ENCODE data around the gene HTR4. TPM values are rescaled to one million over a fixed set of nuclear protein-coding genes. Genes with fewer than 3 reads are reported as not detected.

Gene HTR4
- polyA plus RNA-seq, 2 of the 4 experiments (the other 2 are of a cell fraction): not detected

DNA sequence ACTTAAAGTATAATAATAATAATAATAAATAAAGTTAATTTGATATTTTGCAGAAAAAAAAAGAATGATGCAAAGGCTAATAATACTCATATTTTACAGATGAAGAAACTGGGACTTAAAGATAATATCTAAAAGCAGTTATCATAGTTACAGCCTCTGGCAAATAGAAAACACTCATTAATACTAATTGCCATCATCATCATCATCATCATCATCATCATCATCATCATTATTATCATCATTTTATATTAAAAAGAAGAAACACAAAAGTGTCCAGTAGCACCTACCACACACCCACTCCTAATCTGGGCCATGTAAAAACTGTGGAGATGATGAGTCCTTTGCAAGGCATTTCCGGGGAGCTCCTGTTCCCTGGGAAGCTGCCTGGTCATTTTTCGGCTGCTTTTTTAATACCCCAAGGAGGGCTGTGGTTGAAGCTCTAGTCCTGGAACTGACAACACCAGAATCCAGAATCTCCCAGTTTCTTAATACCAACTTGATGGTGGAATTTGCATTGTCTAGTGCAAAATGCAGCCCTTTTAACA lies 70.8 kb downstream of the HTR4 start:
- POLR2A ChIA-PET: no interaction called here
- WGBS (ENCODE audit: missing lambda C conversion rate): 0% methylated on average over 2 of the region's 2 CpGs
- CTCF ChIA-PET: interaction anchor here (1.4 kb wide), 1 partner anchor 147 kb away, joined by 4 read pairs; no protein-coding TSS in a partner anchor
- Histone ChIP-seq H3K27ac (no peak overlapping the region), H3K9me3 (no peaks in the 10 kb centered on the region), H3K4me1 (no peaks in the 10 kb centered on the region), H3K4me3 (no peak overlapping the region), H3K4me2 (no peak overlapping the region)
- FAIRE-seq: no peak
- TF ChIP-seq NPAS2 (CRISPR knock-in tag; IDR thresholded peaks at IDR 0.05; ENCODE audit: borderline replicate concordance) (no peak), RNF2 (IDR thresholded peaks at IDR 0.05; ENCODE audit: borderline replicate concordance, low read depth) (no peak), RCOR1 (IDR thresholded peaks at IDR 0.05; ENCODE audit: low read depth, low read length) (no peak), RAD21 (conservative IDR thresholded peaks at IDR 0.05 in 1 of 2, IDR thresholded peaks at IDR 0.05 in 1 of 2) (no peak), HOXA7 (CRISPR knock-in tag; IDR thresholded peaks at IDR 0.05) (no peak)
- TF ChIP-seq, protein P1, sequence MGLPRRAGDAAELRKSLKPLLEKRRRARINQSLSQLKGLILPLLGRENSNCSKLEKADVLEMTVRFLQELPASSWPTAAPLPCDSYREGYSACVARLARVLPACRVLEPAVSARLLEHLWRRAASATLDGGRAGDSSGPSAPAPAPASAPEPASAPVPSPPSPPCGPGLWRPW (IDR thresholded peaks at IDR 0.05): no peak
- DNase-seq (ENCODE audit: low read depth in 1 of 2, low spot score in 1 of 2): no peak
- no peak for ATAC-seq

DNA sequence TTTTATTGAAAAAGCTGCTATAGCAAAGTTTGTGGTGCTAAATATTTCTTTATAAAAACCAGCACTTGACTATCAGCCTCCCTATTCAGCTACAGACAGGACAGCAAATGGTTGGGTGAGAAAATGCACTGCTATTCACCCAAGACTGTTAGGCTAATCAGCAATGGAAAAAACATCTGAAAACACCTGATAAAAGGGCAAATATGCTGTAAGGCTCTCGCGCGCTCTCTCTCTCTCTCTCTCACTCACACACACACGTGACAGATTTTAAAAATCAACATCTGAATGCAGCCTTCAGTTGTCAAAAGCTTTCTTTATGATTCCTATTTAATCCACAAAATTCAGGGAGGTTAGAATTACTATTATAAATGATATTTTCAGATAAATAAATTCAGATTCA lies 80.2 kb downstream of the HTR4 start:
- H3K27ac ChIP-seq: no peak overlapping the region
- DNase-seq (ENCODE audit: low read depth in 1 of 2, low spot score in 1 of 2): no peak
- POLR2A ChIA-PET: no interaction called here
- ATAC-seq: no peak
- H3K4me1 ChIP-seq: no peaks in the 10 kb centered on the region
- no peaks in the 10 kb centered on the region for H3K9me3 ChIP-seq
- CTCF ChIA-PET: interaction anchor here (0.8 kb wide), 1 partner anchor 9 kb away, joined by 3 read pairs; no protein-coding TSS in a partner anchor
- no peak for FAIRE-seq
- TF ChIP-seq SREBF2 (IDR thresholded peaks at IDR 0.05): no peak
- 69% methylated on average over 4 of the region's 4 CpGs for WGBS (ENCODE audit: missing lambda C conversion rate)
- H3K4me2 ChIP-seq: no peak overlapping the region
- no peak overlapping the region for H3K4me3 ChIP-seq

DNA sequence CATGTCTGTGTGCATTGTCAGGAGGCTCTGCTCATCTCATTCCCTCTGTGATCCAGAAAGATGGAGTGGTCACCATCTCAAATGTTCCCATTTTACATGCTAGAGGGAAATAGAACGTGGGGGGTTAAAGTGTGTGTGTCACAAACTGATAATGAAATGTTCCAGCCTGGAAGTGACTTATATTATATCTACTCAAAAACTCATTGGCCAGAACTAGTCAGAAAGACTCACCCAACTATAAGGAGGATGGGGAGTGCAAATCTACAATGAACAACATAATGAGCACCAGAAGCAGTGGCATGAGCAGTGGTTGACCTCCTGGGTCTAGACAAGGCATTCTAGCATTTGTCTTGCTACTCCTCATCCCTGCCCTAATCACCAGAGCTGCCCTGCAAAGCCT lies 81.0 kb downstream of the HTR4 start:
- ATAC-seq (no peak), FAIRE-seq (no peak), DNase-seq (ENCODE audit: low read depth in 1 of 2, low spot score in 1 of 2) (no peak)
- CTCF ChIA-PET: no interaction called here
- POLR2A ChIA-PET: no interaction called here
- WGBS (ENCODE audit: missing lambda C conversion rate): 5% methylated on average over 1 of the region's 1 CpG
- Histone ChIP-seq H3K27ac (no peak overlapping the region), H3K4me1 (no peaks in the 10 kb centered on the region), H3K4me2 (no peak overlapping the region), H3K9me3 (no peaks in the 10 kb centered on the region), H3K4me3 (no peak overlapping the region)
- TF ChIP-seq RFX5 (IDR thresholded peaks at IDR 0.05) (no peak), HDAC2 (IDR thresholded peaks at IDR 0.05) (no peak), NFE2L2 (conservative IDR thresholded peaks at IDR 0.05; ENCODE audit: low read length) (no peak), JUN (IDR thresholded peaks at IDR 0.05) (no peak), RARB (CRISPR knock-in tag; IDR thresholded peaks at IDR 0.05) (no peak), FOSL2 (IDR thresholded peaks at IDR 0.05) (no peak), FOSL2 (CRISPR knock-in tag; IDR thresholded peaks at IDR 0.05) (no peak), PHF8 (IDR thresholded peaks at IDR 0.05; ENCODE audit: borderline replicate concordance, low read depth) (no peak), EP300 (IDR thresholded peaks at IDR 0.05) (no peak), NPAS2 (CRISPR knock-in tag; IDR thresholded peaks at IDR 0.05; ENCODE audit: borderline replicate concordance) (no peak), ZSCAN20 (CRISPR knock-in tag; IDR thresholded peaks at IDR 0.05) (no peak)
- TF ChIP-seq, protein P2, sequence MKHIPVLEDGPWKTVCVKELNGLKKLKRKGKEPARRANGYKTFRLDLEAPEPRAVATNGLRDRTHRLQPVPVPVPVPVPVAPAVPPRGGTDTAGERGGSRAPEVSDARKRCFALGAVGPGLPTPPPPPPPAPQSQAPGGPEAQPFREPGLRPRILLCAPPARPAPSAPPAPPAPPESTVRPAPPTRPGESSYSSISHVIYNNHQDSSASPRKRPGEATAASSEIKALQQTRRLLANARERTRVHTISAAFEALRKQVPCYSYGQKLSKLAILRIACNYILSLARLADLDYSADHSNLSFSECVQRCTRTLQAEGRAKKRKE (CRISPR knock-in tag; IDR thresholded peaks at IDR 0.05; ENCODE audit: low read depth): no peak
- TF ChIP-seq, protein P3, sequence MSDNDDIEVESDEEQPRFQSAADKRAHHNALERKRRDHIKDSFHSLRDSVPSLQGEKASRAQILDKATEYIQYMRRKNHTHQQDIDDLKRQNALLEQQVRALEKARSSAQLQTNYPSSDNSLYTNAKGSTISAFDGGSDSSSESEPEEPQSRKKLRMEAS (IDR thresholded peaks at IDR 0.05): no peak
- TF ChIP-seq, protein P4, sequence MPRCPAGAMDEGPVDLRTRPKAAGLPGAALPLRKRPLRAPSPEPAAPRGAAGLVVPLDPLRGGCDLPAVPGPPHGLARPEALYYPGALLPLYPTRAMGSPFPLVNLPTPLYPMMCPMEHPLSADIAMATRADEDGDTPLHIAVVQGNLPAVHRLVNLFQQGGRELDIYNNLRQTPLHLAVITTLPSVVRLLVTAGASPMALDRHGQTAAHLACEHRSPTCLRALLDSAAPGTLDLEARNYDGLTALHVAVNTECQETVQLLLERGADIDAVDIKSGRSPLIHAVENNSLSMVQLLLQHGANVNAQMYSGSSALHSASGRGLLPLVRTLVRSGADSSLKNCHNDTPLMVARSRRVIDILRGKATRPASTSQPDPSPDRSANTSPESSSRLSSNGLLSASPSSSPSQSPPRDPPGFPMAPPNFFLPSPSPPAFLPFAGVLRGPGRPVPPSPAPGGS (IDR thresholded peaks at IDR 0.05): no peak
- TF ChIP-seq, protein P5, sequence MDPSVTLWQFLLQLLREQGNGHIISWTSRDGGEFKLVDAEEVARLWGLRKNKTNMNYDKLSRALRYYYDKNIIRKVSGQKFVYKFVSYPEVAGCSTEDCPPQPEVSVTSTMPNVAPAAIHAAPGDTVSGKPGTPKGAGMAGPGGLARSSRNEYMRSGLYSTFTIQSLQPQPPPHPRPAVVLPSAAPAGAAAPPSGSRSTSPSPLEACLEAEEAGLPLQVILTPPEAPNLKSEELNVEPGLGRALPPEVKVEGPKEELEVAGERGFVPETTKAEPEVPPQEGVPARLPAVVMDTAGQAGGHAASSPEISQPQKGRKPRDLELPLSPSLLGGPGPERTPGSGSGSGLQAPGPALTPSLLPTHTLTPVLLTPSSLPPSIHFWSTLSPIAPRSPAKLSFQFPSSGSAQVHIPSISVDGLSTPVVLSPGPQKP (IDR thresholded peaks at IDR 0.05; ENCODE audit: low read depth, low read length): no peak
- TF ChIP-seq, protein P6, sequence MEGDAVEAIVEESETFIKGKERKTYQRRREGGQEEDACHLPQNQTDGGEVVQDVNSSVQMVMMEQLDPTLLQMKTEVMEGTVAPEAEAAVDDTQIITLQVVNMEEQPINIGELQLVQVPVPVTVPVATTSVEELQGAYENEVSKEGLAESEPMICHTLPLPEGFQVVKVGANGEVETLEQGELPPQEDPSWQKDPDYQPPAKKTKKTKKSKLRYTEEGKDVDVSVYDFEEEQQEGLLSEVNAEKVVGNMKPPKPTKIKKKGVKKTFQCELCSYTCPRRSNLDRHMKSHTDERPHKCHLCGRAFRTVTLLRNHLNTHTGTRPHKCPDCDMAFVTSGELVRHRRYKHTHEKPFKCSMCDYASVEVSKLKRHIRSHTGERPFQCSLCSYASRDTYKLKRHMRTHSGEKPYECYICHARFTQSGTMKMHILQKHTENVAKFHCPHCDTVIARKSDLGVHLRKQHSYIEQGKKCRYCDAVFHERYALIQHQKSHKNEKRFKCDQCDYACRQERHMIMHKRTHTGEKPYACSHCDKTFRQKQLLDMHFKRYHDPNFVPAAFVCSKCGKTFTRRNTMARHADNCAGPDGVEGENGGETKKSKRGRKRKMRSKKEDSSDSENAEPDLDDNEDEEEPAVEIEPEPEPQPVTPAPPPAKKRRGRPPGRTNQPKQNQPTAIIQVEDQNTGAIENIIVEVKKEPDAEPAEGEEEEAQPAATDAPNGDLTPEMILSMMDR (IDR thresholded peaks at IDR 0.05): no peak
